Progenitor cell of endocrine pancreas (in vitro differentiated cells): ENCODE data around the gene IDH3A. TPM values are rescaled to one million over a fixed set of nuclear protein-coding genes. Genes with fewer than 3 reads are reported as not detected.

Source experiments
- DNase-seq: peaks from one replicate; pipeline ENCODE4 v3.0.0; 2021; ENCODE audit warnings: low spot score; ENCODE audit not compliant: unreplicated experiment
- H3K27ac Mint-ChIP-seq: 2 replicates; pipeline ENCODE4 v1.8.0; 2021; ENCODE audit warnings: mild to moderate bottlenecking, moderate library complexity, mixed read lengths
- H3K27me3 Mint-ChIP-seq: 2 replicates; pipeline ENCODE4 v1.8.0; 2021; ENCODE audit warnings: mixed read lengths
- H3K36me3 Mint-ChIP-seq: 2 replicates; pipeline ENCODE4 v1.8.0; 2022; ENCODE audit warnings: mixed read lengths; ENCODE audit not compliant: insufficient read depth
- H3K4me1 Mint-ChIP-seq: 2 replicates; pipeline ENCODE4 v1.8.0; 2021; ENCODE audit warnings: low read depth, mixed read lengths
- H3K4me3 Mint-ChIP-seq: 2 replicates; pipeline ENCODE4 v1.8.0; 2021; ENCODE audit warnings: low read depth, mild to moderate bottlenecking, moderate library complexity, mixed read lengths
- H3K9me3 Mint-ChIP-seq: 2 replicates; pipeline ENCODE4 v1.8.0; 2021; ENCODE audit warnings: low read depth, mixed read lengths
- CTCF ChIP-seq: fragments of 200-600 bp; sonication (generic); IDR thresholded peaks from one replicate; pipeline ENCODE4 v1.5.0; 2021; ENCODE audit warnings: antibody characterized with exemption, mild to moderate bottlenecking; ENCODE audit not compliant: unreplicated experiment
- total RNA-seq: library from RNA; stranded (reverse); gene quantifications from 2 replicates; pipeline ENCODE4 v1.2.1, GENCODE V29; 2021

IDH3A gene
- total RNA-seq, 1 donor from 2014 or later: 35.4 TPM

- Mint-ChIP-seq H3K4me1 (no peaks in the 10 kb centered on the region), H3K9me3 (peaks cover 3% of the 10 kb centered on the region), H3K27me3 (peaks cover 8% of the 10 kb centered on the region), H3K27ac (no peak overlapping the region), H3K4me3 (no peak overlapping the region), H3K36me3 (no peaks in the 10 kb centered on the region)
- no peak for DNase-seq
- TF ChIP-seq CTCF: no peak
Observed at GRCh38 chr15:78192826-78193594, 43.8 kb downstream of the IDH3A start.

- H3K9me3 Mint-ChIP-seq: peaks cover 3% of the 10 kb centered on the region
- H3K27ac Mint-ChIP-seq: no peak overlapping the region
- no peaks in the 10 kb centered on the region for H3K4me1 Mint-ChIP-seq
- H3K4me3 Mint-ChIP-seq: no peak overlapping the region
- TF ChIP-seq CTCF: no peak
- peaks cover 8% of the 10 kb centered on the region for H3K27me3 Mint-ChIP-seq
- H3K36me3 Mint-ChIP-seq: no peaks in the 10 kb centered on the region
- DNase-seq: no peak
Observed at GRCh38 chr15:78193731-78194567, 44.8 kb downstream of the IDH3A start.

GRCh38 chr15:78194568-78194925 is 45.4 kb downstream of the IDH3A start:
- DNase-seq: no peak
- H3K36me3 Mint-ChIP-seq: no peaks in the 10 kb centered on the region
- no peak overlapping the region for H3K27ac Mint-ChIP-seq
- TF ChIP-seq CTCF: no peak
- H3K4me1 Mint-ChIP-seq: no peaks in the 10 kb centered on the region
- peaks cover 3% of the 10 kb centered on the region for H3K9me3 Mint-ChIP-seq
- no peak overlapping the region for H3K4me3 Mint-ChIP-seq
- H3K27me3 Mint-ChIP-seq: peaks cover 8% of the 10 kb centered on the region

- Mint-ChIP-seq H3K4me3 (no peak overlapping the region), H3K4me1 (no peaks in the 10 kb centered on the region), H3K27ac (no peak overlapping the region), H3K9me3 (peaks cover under 1% of the 10 kb centered on the region), H3K27me3 (peaks cover 10% of the 10 kb centered on the region), H3K36me3 (no peaks in the 10 kb centered on the region)
- DNase-seq: no peak
- peak; percentile 81 for TF ChIP-seq CTCF
Observed at GRCh38 chr15:78195735-78196201, 46.6 kb downstream of the IDH3A start.

- H3K27me3 Mint-ChIP-seq: peaks cover 19% of the 10 kb centered on the region
- H3K4me3 Mint-ChIP-seq: no peak overlapping the region
- DNase-seq: no peak
- no peak for TF ChIP-seq CTCF
- no peaks in the 10 kb centered on the region for H3K36me3 Mint-ChIP-seq
- no peaks in the 10 kb centered on the region for H3K4me1 Mint-ChIP-seq
- H3K27ac Mint-ChIP-seq: no peak overlapping the region
- H3K9me3 Mint-ChIP-seq: no peaks in the 10 kb centered on the region
Observed at GRCh38 chr15:78197632-78198031, 48.5 kb downstream of the IDH3A start.
